Activated CD4-positive, alpha-beta T cell treated with anti-CD3 and anti-CD28 coated beads, Interleukin-2, amount 50 U/mL, for 48 hours (primary cell): ENCODE measurements around the gene TRIOBP.

Source experiments
- DNase-seq, 2 experiments: peaks; one replicate each; pipeline ENCODE4 v3.0.0-alpha.2; 2020

Gene TRIOBP

GRCh38 chr22:37728620-37729019 lies 31.8 kb downstream of the TRIOBP start:
- no peak for DNase-seq

GRCh38 chr22:37731804-37732471 lies 35.1 kb downstream of the TRIOBP start:
- DNase-seq: no peak

GRCh38 chr22:37732699-37733607 lies 36.1 kb downstream of the TRIOBP start:
- DNase-seq: no peak

- DNase-seq: no peak
Measured at GRCh38 chr22:37733625-37734401, 37.0 kb downstream of the TRIOBP start.

- no peak for DNase-seq
Measured at GRCh38 chr22:37734402-37734700, 37.5 kb downstream of the TRIOBP start.

- DNase-seq: no peak
Measured at GRCh38 chr22:37734964-37735451, 38.2 kb downstream of the TRIOBP start.

GRCh38 chr22:37739035-37739434 lies 42.2 kb downstream of the TRIOBP start:
- DNase-seq: no peak

GRCh38 chr22:37739611-37740049 lies 42.8 kb downstream of the TRIOBP start:
- DNase-seq: no peak

- no peak for DNase-seq
Measured at GRCh38 chr22:37740455-37741311, 43.8 kb downstream of the TRIOBP start.

- no peak for DNase-seq
Measured at GRCh38 chr22:37741312-37741795, 44.5 kb downstream of the TRIOBP start.

- DNase-seq: peak in 1 of 2 experiments; percentile 14
Measured at GRCh38 chr22:37742376-37743171, 45.7 kb downstream of the TRIOBP start.

- no peak for DNase-seq
Measured at GRCh38 chr22:37744589-37744988, 47.7 kb downstream of the TRIOBP start.

- DNase-seq: peak; percentile 89 to 92
Measured at GRCh38 chr22:37745548-37746365, 48.9 kb downstream of the TRIOBP start.

GRCh38 chr22:37746366-37747079 lies 49.7 kb downstream of the TRIOBP start:
- DNase-seq: peak; percentile 33 to 41

GRCh38 chr22:37747080-37747714 lies 50.3 kb downstream of the TRIOBP start:
- DNase-seq: peak in 1 of 2 experiments; percentile 17

GRCh38 chr22:37747715-37748100 lies 50.9 kb downstream of the TRIOBP start:
- DNase-seq: no peak

GRCh38 chr22:37748659-37749058 lies 51.8 kb downstream of the TRIOBP start:
- DNase-seq: no peak

GRCh38 chr22:37749226-37749625 lies 52.4 kb downstream of the TRIOBP start:
- no peak for DNase-seq
